KMS-11 (cell line): Measurements from ENCODE around the gene CYP11A1.
"Not testable (repeated sequence)": the region's sequence is repeated elsewhere in the genome, so short reads cannot be mapped to it uniquely, and the experiment has no call there.

ENCODE experiments used
- H2AFZ ChIP-seq: fragments of 200-600 bp; sonication (generic); 2 replicates; pipeline ENCODE4 v1.6.1; 2016; ENCODE audit warnings: antibody characterized with exemption, mixed run types, low read depth
- H3K27ac ChIP-seq: fragments of 200-600 bp; sonication (generic); 2 replicates; pipeline ENCODE4 v1.6.1; 2016; ENCODE audit warnings: mild to moderate bottlenecking, mixed run types
- H3K27me3 ChIP-seq: fragments of 200-600 bp; sonication (generic); 2 replicates; pipeline ENCODE4 v1.6.1; 2017; ENCODE audit warnings: mild to moderate bottlenecking, low read depth, mixed run types, moderate library complexity; ENCODE audit not compliant: insufficient read depth
- H3K36me3 ChIP-seq: fragments of 200-600 bp; sonication (generic); 2 replicates; pipeline ENCODE4 v1.6.1; 2017; ENCODE audit warnings: mild to moderate bottlenecking, mixed run types; ENCODE audit not compliant: insufficient read depth
- H3K4me1 ChIP-seq: fragments of 200-600 bp; sonication (generic); 2 replicates; pipeline ENCODE4 v1.6.1; 2016; ENCODE audit warnings: mild to moderate bottlenecking, low read depth, mixed run types; ENCODE audit not compliant: poor library complexity, severe bottlenecking
- H3K4me2 ChIP-seq: fragments of 200-600 bp; sonication (generic); 2 replicates; pipeline ENCODE4 v1.7.0; 2016; ENCODE audit warnings: mild to moderate bottlenecking, mixed run types
- H3K4me3 ChIP-seq: fragments of 200-600 bp; sonication (generic); IDR thresholded peaks from 2 replicates; pipeline ENCODE4 v1.6.1; 2017; ENCODE audit warnings: low read depth, low read length, mixed read lengths; ENCODE audit not compliant: insufficient read depth
- H3K79me2 ChIP-seq: fragments of 200-600 bp; sonication (generic); 2 replicates; pipeline ENCODE4 v1.6.1; 2016; ENCODE audit warnings: low read depth, mixed run types; ENCODE audit not compliant: insufficient read depth
- H3K9ac ChIP-seq: fragments of 200-600 bp; sonication (generic); 2 replicates; pipeline ENCODE4 v1.6.1; 2016; ENCODE audit warnings: mild to moderate bottlenecking, mixed run types
- H4K20me1 ChIP-seq: fragments of 200-600 bp; sonication (generic); 2 replicates; pipeline ENCODE4 v1.6.1; 2016; ENCODE audit warnings: mild to moderate bottlenecking, mixed run types; ENCODE audit not compliant: insufficient read depth
- CTCF ChIP-seq: fragments of 200-600 bp; sonication (generic); conservative IDR thresholded peaks from 2 replicates; pipeline ENCODE4 v1.6.1; 2017; ENCODE audit warnings: low read depth, mild to moderate bottlenecking, antibody characterized with exemption, low read length, moderate library complexity, mixed read lengths

The CYP11A1 gene

GRCh38 chr15:74356050-74356449, 11.4 kb downstream of the CYP11A1 start:
- not testable (repeated sequence) for H3K4me3 ChIP-seq, H3K36me3 ChIP-seq, H4K20me1 ChIP-seq, H3K9ac ChIP-seq, H3K79me2 ChIP-seq, H3K27ac ChIP-seq, H3K4me1 ChIP-seq, H3K27me3 ChIP-seq, H3K4me2 ChIP-seq, H2AFZ ChIP-seq

GRCh38 chr15:74353992-74354391, 13.5 kb downstream of the CYP11A1 start:
- H3K4me3 ChIP-seq, H2AFZ ChIP-seq, H3K79me2 ChIP-seq, H3K27ac ChIP-seq, H3K27me3 ChIP-seq, H3K9ac ChIP-seq, H4K20me1 ChIP-seq, H3K4me2 ChIP-seq, H3K36me3 ChIP-seq, H3K4me1 ChIP-seq: not testable (repeated sequence)

GRCh38 chr15:74352393-74352910, 15.0 kb downstream of the CYP11A1 start:
- no peak overlapping the region for H3K27ac ChIP-seq
- no peaks in the 10 kb centered on the region for H3K79me2 ChIP-seq
- H3K9ac ChIP-seq: no peak overlapping the region
- TF ChIP-seq CTCF: no peak
- no peaks in the 10 kb centered on the region for H4K20me1 ChIP-seq
- H2AFZ ChIP-seq: no peak overlapping the region
- H3K4me1 ChIP-seq: no peaks in the 10 kb centered on the region
- H3K4me2 ChIP-seq: no peak overlapping the region
- no peak overlapping the region for H3K4me3 ChIP-seq
- H3K36me3 ChIP-seq: no peaks in the 10 kb centered on the region
- no peaks in the 10 kb centered on the region for H3K27me3 ChIP-seq

GRCh38 chr15:74351670-74352069, 15.8 kb downstream of the CYP11A1 start:
- Histone ChIP-seq H3K27me3 (no peaks in the 10 kb centered on the region), H3K79me2 (no peaks in the 10 kb centered on the region), H3K4me3 (no peak overlapping the region), H3K27ac (no peak overlapping the region), H3K4me1 (no peaks in the 10 kb centered on the region), H3K9ac (no peak overlapping the region), H2AFZ (no peak overlapping the region), H3K4me2 (no peak overlapping the region), H4K20me1 (no peaks in the 10 kb centered on the region), H3K36me3 (no peaks in the 10 kb centered on the region)
- TF ChIP-seq CTCF: no peak

- H3K79me2 ChIP-seq: no peaks in the 10 kb centered on the region
- no peak for TF ChIP-seq CTCF
- no peaks in the 10 kb centered on the region for H3K4me1 ChIP-seq
- no peak overlapping the region for H2AFZ ChIP-seq
- H3K4me2 ChIP-seq: no peak overlapping the region
- no peaks in the 10 kb centered on the region for H3K36me3 ChIP-seq
- no peaks in the 10 kb centered on the region for H3K27me3 ChIP-seq
- no peak overlapping the region for H3K4me3 ChIP-seq
- no peak overlapping the region for H3K9ac ChIP-seq
- H3K27ac ChIP-seq: no peak overlapping the region
- H4K20me1 ChIP-seq: no peaks in the 10 kb centered on the region
These were observed 16.9 kb downstream of the CYP11A1 start for GRCh38 chr15:74350295-74351275.
